HEK293 (cell line): ENCODE data around the gene GTF2F2.
A peak's percentile ranks its signal among the peaks of the same experiment; 100 is the strongest.

ENCODE experiments used
- GLI2 ChIP-seq: fragments of 450-650 bp; formaldehyde crosslinking; IDR thresholded peaks from 2 replicates; pipeline ENCODE4; 2017; ENCODE audit warnings: missing biosample characterization, missing genetic modification characterization, low read depth, borderline replicate concordance
- GLIS1 ChIP-seq: fragments of 450-650 bp; formaldehyde crosslinking; IDR thresholded peaks from 2 replicates; pipeline ENCODE4 v1.5.1; 2016; ENCODE audit warnings: missing biosample characterization, missing genetic modification characterization
- KLF8 ChIP-seq: fragments of 450-650 bp; formaldehyde crosslinking; IDR thresholded peaks from 2 replicates; pipeline ENCODE4 v1.5.1; 2016; ENCODE audit warnings: missing biosample characterization, missing genetic modification characterization
- OSR2 ChIP-seq: fragments of 450-650 bp; formaldehyde crosslinking; IDR thresholded peaks from 2 replicates; pipeline ENCODE4 v1.5.1; 2016; ENCODE audit warnings: missing biosample characterization, missing genetic modification characterization
- SP2 ChIP-seq: fragments of 450-650 bp; formaldehyde crosslinking; IDR thresholded peaks from 2 replicates; pipeline ENCODE4 v1.5.1; 2016; ENCODE audit warnings: missing biosample characterization, missing genetic modification characterization
- ZBTB21 ChIP-seq: fragments of 450-650 bp; formaldehyde crosslinking; IDR thresholded peaks from 2 replicates; pipeline ENCODE4 v1.5.1; 2017; ENCODE audit warnings: missing biosample characterization, missing genetic modification characterization
- ZBTB48 ChIP-seq: fragments of 450-650 bp; formaldehyde crosslinking; IDR thresholded peaks from 2 replicates; pipeline ENCODE4 v1.5.1; 2016; ENCODE audit warnings: missing biosample characterization, missing genetic modification characterization
- ZFP37 ChIP-seq: fragments of 450-650 bp; formaldehyde crosslinking; IDR thresholded peaks from 2 replicates; pipeline ENCODE4 v1.5.1; 2016; ENCODE audit warnings: missing biosample characterization, missing genetic modification characterization
- ZNF10 ChIP-seq: fragments of 450-650 bp; formaldehyde crosslinking; IDR thresholded peaks from 2 replicates; pipeline ENCODE4 v1.5.1; 2017; ENCODE audit warnings: missing biosample characterization, missing genetic modification characterization
- ZNF169 ChIP-seq: fragments of 450-650 bp; formaldehyde crosslinking; IDR thresholded peaks from 2 replicates; pipeline ENCODE4 v1.5.1; 2016; ENCODE audit warnings: missing biosample characterization, missing genetic modification characterization
- ZNF24 ChIP-seq: fragments of 450-650 bp; formaldehyde crosslinking; IDR thresholded peaks from 2 replicates; pipeline ENCODE4 v1.5.1; 2016; ENCODE audit warnings: missing biosample characterization, missing genetic modification characterization
- ZNF302 ChIP-seq: fragments of 450-650 bp; formaldehyde crosslinking; IDR thresholded peaks from 2 replicates; pipeline ENCODE4 v1.5.1; 2016; ENCODE audit warnings: missing biosample characterization, missing genetic modification characterization, low read depth
- ZNF335 ChIP-seq: fragments of 450-650 bp; formaldehyde crosslinking; conservative IDR thresholded peaks from 2 replicates; pipeline ENCODE4 v1.5.1; 2016; ENCODE audit warnings: missing biosample characterization, missing genetic modification characterization
- ZNF37A ChIP-seq: fragments of 450-650 bp; IDR thresholded peaks from 2 replicates; pipeline ENCODE4 v1.5.1; 2018; ENCODE audit warnings: missing biosample characterization, missing genetic modification characterization
- ZNF404 ChIP-seq: fragments of 450-650 bp; formaldehyde crosslinking; IDR thresholded peaks from 2 replicates; pipeline ENCODE4 v1.5.1; 2017; ENCODE audit warnings: missing biosample characterization, missing genetic modification characterization
- TF ChIP-seq, protein P1 (sequence below): fragments of 450-650 bp; formaldehyde crosslinking; IDR thresholded peaks from 2 replicates; pipeline ENCODE4 v1.5.1; 2016; ENCODE audit warnings: missing biosample characterization, missing genetic modification characterization, low read depth
- TF ChIP-seq, protein P2 (sequence below): fragments of 450-650 bp; formaldehyde crosslinking; IDR thresholded peaks from 2 replicates; pipeline ENCODE4 v1.5.1; 2016; ENCODE audit warnings: missing biosample characterization, missing genetic modification characterization, borderline replicate concordance
- TF ChIP-seq, protein P3 (sequence below): fragments of 450-650 bp; formaldehyde crosslinking; IDR thresholded peaks from 2 replicates; pipeline ENCODE4 v1.5.0; 2017; ENCODE audit warnings: missing biosample characterization, missing genetic modification characterization, borderline replicate concordance
- TF ChIP-seq, protein P4 (sequence below): fragments of 450-650 bp; formaldehyde crosslinking; IDR thresholded peaks from 2 replicates; pipeline ENCODE4 v1.5.1; 2016; ENCODE audit warnings: missing biosample characterization, missing genetic modification characterization
- TF ChIP-seq, protein P5 (sequence below): fragments of 450-650 bp; formaldehyde crosslinking; IDR thresholded peaks from 2 replicates; pipeline ENCODE4 v1.5.1; 2017; ENCODE audit warnings: missing biosample characterization, missing genetic modification characterization
- TF ChIP-seq, protein P6 (sequence below): fragments of 450-650 bp; formaldehyde crosslinking; IDR thresholded peaks from 2 replicates; pipeline ENCODE4 v1.5.1; 2016; ENCODE audit warnings: missing biosample characterization, missing genetic modification characterization

The GTF2F2 gene

DNA sequence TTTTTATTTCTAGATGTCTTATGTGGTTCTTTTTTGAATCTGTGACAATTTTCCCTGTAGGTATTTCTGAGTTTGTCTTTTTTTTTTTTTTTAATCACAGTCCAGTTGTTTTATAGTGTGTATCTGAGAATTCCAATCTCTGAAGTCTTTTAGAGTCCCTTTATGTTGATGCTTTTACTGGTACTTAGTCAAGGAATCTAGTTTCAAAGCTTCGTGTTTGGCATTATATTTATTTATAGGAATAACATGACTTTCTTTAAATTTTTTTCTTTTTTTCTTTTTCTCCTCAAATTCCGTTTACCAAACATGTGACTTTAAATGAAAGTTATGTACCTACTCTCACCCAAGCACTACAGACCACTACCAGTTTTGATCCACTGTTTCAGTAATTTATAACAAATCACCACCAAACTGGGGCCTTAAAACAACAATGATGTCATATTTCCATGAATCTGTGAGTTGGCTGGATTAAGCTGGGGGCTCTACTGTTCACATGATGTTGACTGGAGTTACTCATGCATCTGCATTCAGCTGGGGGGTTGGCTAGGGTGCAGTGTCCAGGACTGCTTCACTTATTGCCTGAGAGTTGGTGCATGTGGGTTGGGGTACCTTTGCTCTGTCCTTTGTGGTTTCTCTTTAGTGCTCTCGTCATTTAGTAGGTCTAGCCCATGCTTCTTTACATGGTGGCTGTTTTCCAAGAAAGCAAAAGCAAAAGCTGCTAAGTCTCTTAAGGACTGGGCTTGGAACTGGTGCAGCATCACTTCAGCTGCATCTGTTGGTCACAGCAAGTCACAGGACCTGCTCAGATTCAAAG lies 58.2 kb downstream of the GTF2F2 start (continued):
- TF ChIP-seq, protein P1, sequence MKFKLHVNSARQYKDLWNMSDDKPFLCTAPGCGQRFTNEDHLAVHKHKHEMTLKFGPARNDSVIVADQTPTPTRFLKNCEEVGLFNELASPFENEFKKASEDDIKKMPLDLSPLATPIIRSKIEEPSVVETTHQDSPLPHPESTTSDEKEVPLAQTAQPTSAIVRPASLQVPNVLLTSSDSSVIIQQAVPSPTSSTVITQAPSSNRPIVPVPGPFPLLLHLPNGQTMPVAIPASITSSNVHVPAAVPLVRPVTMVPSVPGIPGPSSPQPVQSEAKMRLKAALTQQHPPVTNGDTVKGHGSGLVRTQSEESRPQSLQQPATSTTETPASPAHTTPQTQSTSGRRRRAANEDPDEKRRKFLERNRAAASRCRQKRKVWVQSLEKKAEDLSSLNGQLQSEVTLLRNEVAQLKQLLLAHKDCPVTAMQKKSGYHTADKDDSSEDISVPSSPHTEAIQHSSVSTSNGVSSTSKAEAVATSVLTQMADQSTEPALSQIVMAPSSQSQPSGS (tag by site-specific recombination): peak; percentile 98
- TF ChIP-seq, protein P2, sequence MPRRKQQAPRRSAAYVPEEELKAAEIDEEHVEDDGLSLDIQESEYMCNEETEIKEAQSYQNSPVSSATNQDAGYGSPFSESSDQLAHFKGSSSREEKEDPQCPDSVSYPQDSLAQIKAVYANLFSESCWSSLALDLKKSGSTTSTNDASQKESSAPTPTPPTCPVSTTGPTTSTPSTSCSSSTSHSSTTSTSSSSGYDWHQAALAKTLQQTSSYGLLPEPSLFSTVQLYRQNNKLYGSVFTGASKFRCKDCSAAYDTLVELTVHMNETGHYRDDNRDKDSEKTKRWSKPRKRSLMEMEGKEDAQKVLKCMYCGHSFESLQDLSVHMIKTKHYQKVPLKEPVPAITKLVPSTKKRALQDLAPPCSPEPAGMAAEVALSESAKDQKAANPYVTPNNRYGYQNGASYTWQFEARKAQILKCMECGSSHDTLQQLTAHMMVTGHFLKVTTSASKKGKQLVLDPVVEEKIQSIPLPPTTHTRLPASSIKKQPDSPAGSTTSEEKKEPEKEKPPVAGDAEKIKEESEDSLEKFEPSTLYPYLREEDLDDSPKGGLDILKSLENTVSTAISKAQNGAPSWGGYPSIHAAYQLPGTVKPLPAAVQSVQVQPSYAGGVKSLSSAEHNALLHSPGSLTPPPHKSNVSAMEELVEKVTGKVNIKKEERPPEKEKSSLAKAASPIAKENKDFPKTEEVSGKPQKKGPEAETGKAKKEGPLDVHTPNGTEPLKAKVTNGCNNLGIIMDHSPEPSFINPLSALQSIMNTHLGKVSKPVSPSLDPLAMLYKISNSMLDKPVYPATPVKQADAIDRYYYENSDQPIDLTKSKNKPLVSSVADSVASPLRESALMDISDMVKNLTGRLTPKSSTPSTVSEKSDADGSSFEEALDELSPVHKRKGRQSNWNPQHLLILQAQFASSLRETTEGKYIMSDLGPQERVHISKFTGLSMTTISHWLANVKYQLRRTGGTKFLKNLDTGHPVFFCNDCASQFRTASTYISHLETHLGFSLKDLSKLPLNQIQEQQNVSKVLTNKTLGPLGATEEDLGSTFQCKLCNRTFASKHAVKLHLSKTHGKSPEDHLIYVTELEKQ (tag by site-specific recombination): peak; percentile 89; the same call in 1 of the 2 replicates
- peak; percentile 84 for TF ChIP-seq GLIS1 (tag by site-specific recombination)
- TF ChIP-seq ZNF24 (tag by site-specific recombination): peak; percentile 94
- TF ChIP-seq, protein P3, sequence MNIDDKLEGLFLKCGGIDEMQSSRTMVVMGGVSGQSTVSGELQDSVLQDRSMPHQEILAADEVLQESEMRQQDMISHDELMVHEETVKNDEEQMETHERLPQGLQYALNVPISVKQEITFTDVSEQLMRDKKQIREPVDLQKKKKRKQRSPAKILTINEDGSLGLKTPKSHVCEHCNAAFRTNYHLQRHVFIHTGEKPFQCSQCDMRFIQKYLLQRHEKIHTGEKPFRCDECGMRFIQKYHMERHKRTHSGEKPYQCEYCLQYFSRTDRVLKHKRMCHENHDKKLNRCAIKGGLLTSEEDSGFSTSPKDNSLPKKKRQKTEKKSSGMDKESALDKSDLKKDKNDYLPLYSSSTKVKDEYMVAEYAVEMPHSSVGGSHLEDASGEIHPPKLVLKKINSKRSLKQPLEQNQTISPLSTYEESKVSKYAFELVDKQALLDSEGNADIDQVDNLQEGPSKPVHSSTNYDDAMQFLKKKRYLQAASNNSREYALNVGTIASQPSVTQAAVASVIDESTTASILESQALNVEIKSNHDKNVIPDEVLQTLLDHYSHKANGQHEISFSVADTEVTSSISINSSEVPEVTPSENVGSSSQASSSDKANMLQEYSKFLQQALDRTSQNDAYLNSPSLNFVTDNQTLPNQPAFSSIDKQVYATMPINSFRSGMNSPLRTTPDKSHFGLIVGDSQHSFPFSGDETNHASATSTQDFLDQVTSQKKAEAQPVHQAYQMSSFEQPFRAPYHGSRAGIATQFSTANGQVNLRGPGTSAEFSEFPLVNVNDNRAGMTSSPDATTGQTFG (tag by site-specific recombination): no peak
- no peak; the same call in 1 of the 2 replicates for TF ChIP-seq SP2 (tag by site-specific recombination)
- TF ChIP-seq, protein P4, sequence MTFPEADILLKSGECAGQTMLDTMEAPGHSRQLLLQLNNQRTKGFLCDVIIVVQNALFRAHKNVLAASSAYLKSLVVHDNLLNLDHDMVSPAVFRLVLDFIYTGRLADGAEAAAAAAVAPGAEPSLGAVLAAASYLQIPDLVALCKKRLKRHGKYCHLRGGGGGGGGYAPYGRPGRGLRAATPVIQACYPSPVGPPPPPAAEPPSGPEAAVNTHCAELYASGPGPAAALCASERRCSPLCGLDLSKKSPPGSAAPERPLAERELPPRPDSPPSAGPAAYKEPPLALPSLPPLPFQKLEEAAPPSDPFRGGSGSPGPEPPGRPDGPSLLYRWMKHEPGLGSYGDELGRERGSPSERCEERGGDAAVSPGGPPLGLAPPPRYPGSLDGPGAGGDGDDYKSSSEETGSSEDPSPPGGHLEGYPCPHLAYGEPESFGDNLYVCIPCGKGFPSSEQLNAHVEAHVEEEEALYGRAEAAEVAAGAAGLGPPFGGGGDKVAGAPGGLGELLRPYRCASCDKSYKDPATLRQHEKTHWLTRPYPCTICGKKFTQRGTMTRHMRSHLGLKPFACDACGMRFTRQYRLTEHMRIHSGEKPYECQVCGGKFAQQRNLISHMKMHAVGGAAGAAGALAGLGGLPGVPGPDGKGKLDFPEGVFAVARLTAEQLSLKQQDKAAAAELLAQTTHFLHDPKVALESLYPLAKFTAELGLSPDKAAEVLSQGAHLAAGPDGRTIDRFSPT: peak; percentile 92
- peak; percentile 95 for TF ChIP-seq OSR2 (tag by site-specific recombination)
- no peak for TF ChIP-seq ZNF169 (tag by site-specific recombination)
- peak; percentile 96 for TF ChIP-seq ZNF335
- peak; percentile 47 for TF ChIP-seq KLF8 (tag by site-specific recombination)
- TF ChIP-seq, protein P5, sequence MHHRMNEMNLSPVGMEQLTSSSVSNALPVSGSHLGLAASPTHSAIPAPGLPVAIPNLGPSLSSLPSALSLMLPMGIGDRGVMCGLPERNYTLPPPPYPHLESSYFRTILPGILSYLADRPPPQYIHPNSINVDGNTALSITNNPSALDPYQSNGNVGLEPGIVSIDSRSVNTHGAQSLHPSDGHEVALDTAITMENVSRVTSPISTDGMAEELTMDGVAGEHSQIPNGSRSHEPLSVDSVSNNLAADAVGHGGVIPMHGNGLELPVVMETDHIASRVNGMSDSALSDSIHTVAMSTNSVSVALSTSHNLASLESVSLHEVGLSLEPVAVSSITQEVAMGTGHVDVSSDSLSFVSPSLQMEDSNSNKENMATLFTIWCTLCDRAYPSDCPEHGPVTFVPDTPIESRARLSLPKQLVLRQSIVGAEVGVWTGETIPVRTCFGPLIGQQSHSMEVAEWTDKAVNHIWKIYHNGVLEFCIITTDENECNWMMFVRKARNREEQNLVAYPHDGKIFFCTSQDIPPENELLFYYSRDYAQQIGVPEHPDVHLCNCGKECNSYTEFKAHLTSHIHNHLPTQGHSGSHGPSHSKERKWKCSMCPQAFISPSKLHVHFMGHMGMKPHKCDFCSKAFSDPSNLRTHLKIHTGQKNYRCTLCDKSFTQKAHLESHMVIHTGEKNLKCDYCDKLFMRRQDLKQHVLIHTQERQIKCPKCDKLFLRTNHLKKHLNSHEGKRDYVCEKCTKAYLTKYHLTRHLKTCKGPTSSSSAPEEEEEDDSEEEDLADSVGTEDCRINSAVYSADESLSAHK (tag by site-specific recombination): peak; percentile 68; the same call in 1 of the 2 replicates
- TF ChIP-seq ZBTB48: no peak
- TF ChIP-seq ZNF404: no peak
- peak; percentile 42; the same call in 1 of the 2 replicates for TF ChIP-seq ZNF10 (tag by site-specific recombination)
- TF ChIP-seq ZNF302 (tag by site-specific recombination): no peak
- TF ChIP-seq ZBTB21: peak; percentile 77
- no peak for TF ChIP-seq ZNF37A (tag by site-specific recombination)
- TF ChIP-seq ZFP37 (tag by site-specific recombination): peak; percentile 63; the same call in 1 of the 2 replicates
- TF ChIP-seq, protein P6, sequence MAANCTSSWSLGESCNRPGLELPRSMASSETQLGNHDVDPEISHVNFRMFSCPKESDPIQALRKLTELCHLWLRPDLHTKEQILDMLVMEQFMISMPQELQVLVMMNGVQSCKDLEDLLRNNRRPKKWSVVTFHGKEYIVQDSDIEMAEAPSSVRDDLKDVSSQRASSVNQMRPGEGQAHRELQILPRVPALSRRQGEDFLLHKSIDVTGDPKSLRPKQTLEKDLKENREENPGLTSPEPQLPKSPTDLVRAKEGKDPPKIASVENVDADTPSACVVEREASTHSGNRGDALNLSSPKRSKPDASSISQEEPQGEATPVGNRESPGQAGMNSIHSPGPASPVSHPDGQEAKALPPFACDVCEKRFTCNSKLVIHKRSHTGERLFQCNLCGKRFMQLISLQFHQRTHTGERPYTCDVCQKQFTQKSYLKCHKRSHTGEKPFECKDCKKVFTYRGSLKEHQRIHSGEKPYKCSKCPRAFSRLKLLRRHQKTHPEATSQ (tag by site-specific recombination): no peak
- no peak for TF ChIP-seq GLI2 (tag by site-specific recombination)
